ENCODE results near the gene ADH6.
"Not testable (repeated sequence)": the region's sequence is repeated elsewhere in the genome, so short reads cannot be mapped to it uniquely, and the experiment has no call there.

Gene ADH6

DNA sequence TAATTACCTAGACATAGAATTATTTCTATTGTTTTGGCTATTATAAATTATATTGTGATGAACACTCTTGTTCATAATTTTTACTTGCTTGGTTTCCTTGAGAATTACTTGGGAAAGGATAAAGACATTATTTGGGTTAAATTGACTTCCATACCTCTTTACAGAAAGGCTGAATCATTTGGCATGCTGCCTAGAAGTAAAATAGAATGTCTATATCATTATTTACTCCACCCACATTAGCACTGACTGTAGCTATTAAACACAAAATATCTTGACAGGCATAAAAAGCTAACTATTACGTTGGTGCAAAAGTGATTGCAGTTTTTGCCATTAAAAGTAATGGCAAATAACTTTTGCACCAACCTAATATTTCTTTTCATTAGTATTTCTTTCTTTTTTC, 29.7 kb upstream of the ADH6 start:
- H3K36me3 ChIP-seq (replicated peaks; ENCODE audit: insufficient read depth, low read length) = no peaks in the 10 kb centered on the region
- H3K27ac ChIP-seq (ENCODE audit: low read length) = no peak overlapping the region
- H3K79me2 ChIP-seq (ENCODE audit: low read length) = no peaks in the 10 kb centered on the region
- no peak for DNase-seq
- H3K9me2 ChIP-seq (replicated peaks; ENCODE audit: insufficient read depth, low read length) = no peaks in the 10 kb centered on the region
- no peaks in the 10 kb centered on the region for H3K9me3 ChIP-seq (replicated peaks; ENCODE audit: insufficient read depth, low read length)
- no peaks in the 10 kb centered on the region for H3K27me3 ChIP-seq (replicated peaks; ENCODE audit: insufficient read depth, low read length)
- H4K20me1 ChIP-seq (ENCODE audit: insufficient read depth, low read length) = no peaks in the 10 kb centered on the region
- H3K4me3 ChIP-seq (ENCODE audit: low read length) = no peak overlapping the region
- H3F3A ChIP-seq (ENCODE audit: insufficient read depth, low read length) = no peaks in the 10 kb centered on the region
- H2AFZ ChIP-seq (ENCODE audit: low read length) = no peak overlapping the region
- H3K4me1 ChIP-seq (ENCODE audit: low read length) = no peaks in the 10 kb centered on the region
- no peak for TF ChIP-seq EZH2phosphoT487 (IDR thresholded peaks at IDR 0.05; ENCODE audit: low read length)
- TF ChIP-seq, protein P1, sequence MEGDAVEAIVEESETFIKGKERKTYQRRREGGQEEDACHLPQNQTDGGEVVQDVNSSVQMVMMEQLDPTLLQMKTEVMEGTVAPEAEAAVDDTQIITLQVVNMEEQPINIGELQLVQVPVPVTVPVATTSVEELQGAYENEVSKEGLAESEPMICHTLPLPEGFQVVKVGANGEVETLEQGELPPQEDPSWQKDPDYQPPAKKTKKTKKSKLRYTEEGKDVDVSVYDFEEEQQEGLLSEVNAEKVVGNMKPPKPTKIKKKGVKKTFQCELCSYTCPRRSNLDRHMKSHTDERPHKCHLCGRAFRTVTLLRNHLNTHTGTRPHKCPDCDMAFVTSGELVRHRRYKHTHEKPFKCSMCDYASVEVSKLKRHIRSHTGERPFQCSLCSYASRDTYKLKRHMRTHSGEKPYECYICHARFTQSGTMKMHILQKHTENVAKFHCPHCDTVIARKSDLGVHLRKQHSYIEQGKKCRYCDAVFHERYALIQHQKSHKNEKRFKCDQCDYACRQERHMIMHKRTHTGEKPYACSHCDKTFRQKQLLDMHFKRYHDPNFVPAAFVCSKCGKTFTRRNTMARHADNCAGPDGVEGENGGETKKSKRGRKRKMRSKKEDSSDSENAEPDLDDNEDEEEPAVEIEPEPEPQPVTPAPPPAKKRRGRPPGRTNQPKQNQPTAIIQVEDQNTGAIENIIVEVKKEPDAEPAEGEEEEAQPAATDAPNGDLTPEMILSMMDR (IDR thresholded peaks at IDR 0.05; ENCODE audit: low read length) = no peak
- TF ChIP-seq EZH2 (optimal IDR thresholded peaks at IDR 0.05; ENCODE audit: low read depth, low read length) = no peak
- H3K9ac ChIP-seq (ENCODE audit: low read length) = no peak overlapping the region
- no peak overlapping the region for H3K4me2 ChIP-seq (ENCODE audit: low read depth, low read length)

DNA sequence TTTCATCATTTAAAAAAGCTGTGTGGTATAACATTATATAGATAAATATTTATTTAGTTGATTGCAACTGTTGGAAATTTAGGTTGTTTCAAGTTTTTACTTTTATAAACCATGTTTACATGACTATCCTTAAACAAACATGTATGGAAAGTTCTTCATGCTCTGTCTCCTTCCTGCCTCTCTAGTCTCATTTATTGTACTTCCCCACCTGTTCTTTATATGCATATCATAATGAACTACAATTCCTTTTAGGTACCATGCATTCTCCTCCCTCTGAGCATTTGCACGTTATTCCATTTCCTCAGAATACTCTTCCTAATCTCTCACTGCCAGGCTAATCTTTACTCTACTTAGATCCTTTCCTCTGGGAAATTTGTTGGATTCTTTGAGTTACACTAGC, 16.9 kb upstream of the ADH6 start:
- no peak overlapping the region for H3K4me2 ChIP-seq (ENCODE audit: low read depth, low read length)
- no peaks in the 10 kb centered on the region for H3F3A ChIP-seq (ENCODE audit: insufficient read depth, low read length)
- H4K20me1 ChIP-seq (ENCODE audit: insufficient read depth, low read length) = no peaks in the 10 kb centered on the region
- H3K27me3 ChIP-seq (replicated peaks; ENCODE audit: insufficient read depth, low read length) = no peaks in the 10 kb centered on the region
- TF ChIP-seq EZH2 (optimal IDR thresholded peaks at IDR 0.05; ENCODE audit: low read depth, low read length) = no peak
- H3K9me3 ChIP-seq (replicated peaks; ENCODE audit: insufficient read depth, low read length) = no peaks in the 10 kb centered on the region
- no peak for DNase-seq
- no peak overlapping the region for H3K27ac ChIP-seq (ENCODE audit: low read length)
- no peak overlapping the region for H3K4me3 ChIP-seq (ENCODE audit: low read length)
- no peaks in the 10 kb centered on the region for H3K9me2 ChIP-seq (replicated peaks; ENCODE audit: insufficient read depth, low read length)
- H2AFZ ChIP-seq (ENCODE audit: low read length) = no peak overlapping the region
- no peak overlapping the region for H3K9ac ChIP-seq (ENCODE audit: low read length)
- no peaks in the 10 kb centered on the region for H3K79me2 ChIP-seq (ENCODE audit: low read length)
- no peaks in the 10 kb centered on the region for H3K4me1 ChIP-seq (ENCODE audit: low read length)
- H3K36me3 ChIP-seq (replicated peaks; ENCODE audit: insufficient read depth, low read length) = no peaks in the 10 kb centered on the region

DNA sequence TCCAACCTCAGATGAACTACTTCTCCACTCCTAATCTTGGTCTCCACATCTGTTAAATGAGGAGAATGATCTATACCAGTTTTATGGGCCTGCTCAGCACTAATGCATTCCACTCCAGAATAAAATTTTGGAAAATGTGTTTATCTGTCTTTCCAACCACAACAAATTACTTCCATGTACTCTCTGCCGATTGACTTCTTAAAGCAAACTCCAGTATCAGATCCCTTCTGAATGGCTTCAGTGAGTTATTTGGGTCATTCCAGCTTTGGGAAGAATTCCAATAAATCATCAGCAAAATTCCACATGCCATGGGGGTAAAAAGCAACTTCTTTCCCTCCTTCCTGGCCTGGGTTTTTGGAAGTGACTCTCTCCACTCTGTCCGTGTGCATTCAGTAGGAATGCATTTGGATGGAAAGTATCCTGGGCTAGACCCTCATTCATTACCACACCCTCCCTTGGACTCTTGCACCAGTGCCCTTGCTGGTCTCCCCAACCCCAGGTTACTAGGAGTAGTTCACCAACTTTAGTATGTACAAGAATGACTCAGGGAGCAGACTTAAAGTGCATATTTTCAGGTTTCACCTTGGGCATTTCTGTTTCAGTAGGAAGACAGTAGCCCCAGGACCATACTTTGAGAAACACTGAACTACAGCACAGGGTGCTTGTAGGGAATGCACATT, 15.4 kb upstream of the ADH6 start:
- no peaks in the 10 kb centered on the region for H4K20me1 ChIP-seq (ENCODE audit: insufficient read depth, low read length)
- no peak overlapping the region for H3K9ac ChIP-seq (ENCODE audit: low read length)
- no peaks in the 10 kb centered on the region for H3K27me3 ChIP-seq (replicated peaks; ENCODE audit: insufficient read depth, low read length)
- no peaks in the 10 kb centered on the region for H3F3A ChIP-seq (ENCODE audit: insufficient read depth, low read length)
- H3K36me3 ChIP-seq (replicated peaks; ENCODE audit: insufficient read depth, low read length) = no peaks in the 10 kb centered on the region
- no peaks in the 10 kb centered on the region for H3K9me2 ChIP-seq (replicated peaks; ENCODE audit: insufficient read depth, low read length)
- H3K9me3 ChIP-seq (replicated peaks; ENCODE audit: insufficient read depth, low read length) = no peaks in the 10 kb centered on the region
- no peak overlapping the region for H2AFZ ChIP-seq (ENCODE audit: low read length)
- H3K79me2 ChIP-seq (ENCODE audit: low read length) = no peaks in the 10 kb centered on the region
- H3K4me1 ChIP-seq (ENCODE audit: low read length) = no peaks in the 10 kb centered on the region
- no peak for DNase-seq
- H3K4me3 ChIP-seq (ENCODE audit: low read length) = no peak overlapping the region
- no peak overlapping the region for H3K4me2 ChIP-seq (ENCODE audit: low read depth, low read length)
- TF ChIP-seq, protein P1 (IDR thresholded peaks at IDR 0.05; ENCODE audit: low read length) = no peak
- TF ChIP-seq EZH2phosphoT487 (IDR thresholded peaks at IDR 0.05; ENCODE audit: low read length) (no peak), EZH2 (optimal IDR thresholded peaks at IDR 0.05; ENCODE audit: low read depth, low read length) (no peak)
- no peak overlapping the region for H3K27ac ChIP-seq (ENCODE audit: low read length)

DNA sequence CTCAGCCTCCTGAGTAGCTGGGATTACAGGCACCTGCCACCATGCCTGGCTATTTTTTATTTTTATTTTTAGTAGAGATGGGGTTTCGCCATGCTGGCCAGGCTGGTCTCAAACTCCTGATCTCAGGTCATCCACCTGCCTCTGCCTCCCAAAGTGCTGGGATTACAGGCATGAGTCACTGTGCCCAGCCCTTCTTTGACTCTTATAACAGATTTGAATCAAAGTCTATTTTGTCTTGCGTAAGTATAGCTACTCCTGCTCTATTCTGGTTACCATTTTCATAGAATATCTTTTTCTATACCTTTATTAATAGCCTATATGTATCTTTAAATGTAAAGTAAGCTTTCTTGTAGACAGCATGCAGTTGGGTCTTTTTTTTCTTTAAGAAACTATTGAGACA, 14.4 kb upstream of the ADH6 start:
- H3K9me2 ChIP-seq (replicated peaks; ENCODE audit: insufficient read depth, low read length); H3K79me2 ChIP-seq (ENCODE audit: low read length); H3K4me3 ChIP-seq (ENCODE audit: low read length); H3F3A ChIP-seq (ENCODE audit: insufficient read depth, low read length); H3K4me2 ChIP-seq (ENCODE audit: low read depth, low read length); H3K4me1 ChIP-seq (ENCODE audit: low read length); H4K20me1 ChIP-seq (ENCODE audit: insufficient read depth, low read length); H3K9ac ChIP-seq (ENCODE audit: low read length); DNase-seq; H3K27ac ChIP-seq (ENCODE audit: low read length); H3K9me3 ChIP-seq (replicated peaks; ENCODE audit: insufficient read depth, low read length); H3K36me3 ChIP-seq (replicated peaks; ENCODE audit: insufficient read depth, low read length); H3K27me3 ChIP-seq (replicated peaks; ENCODE audit: insufficient read depth, low read length); H2AFZ ChIP-seq (ENCODE audit: low read length): not testable (repeated sequence)

DNA sequence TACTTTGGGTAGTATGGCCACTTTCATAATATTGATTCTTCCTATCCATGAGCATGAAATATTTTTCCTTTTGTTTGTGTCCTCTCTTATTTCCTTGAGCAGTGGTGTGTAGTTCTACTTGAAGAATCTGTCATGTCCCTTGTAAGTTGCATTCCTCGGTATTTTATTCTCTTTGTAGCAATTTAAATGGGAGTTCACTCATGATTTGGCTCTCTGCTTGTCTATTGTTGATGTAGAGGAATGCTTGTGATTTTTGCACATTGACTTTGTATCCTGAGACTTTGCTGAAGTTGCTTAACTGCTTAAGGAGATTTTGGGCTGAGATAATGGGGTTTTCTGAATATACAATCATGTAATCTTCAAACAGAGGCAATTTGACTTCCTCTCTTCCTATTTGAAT, 9.7 kb upstream of the ADH6 start:
- not testable (repeated sequence) for H3K4me1 ChIP-seq (ENCODE audit: low read length); H3K4me3 ChIP-seq (ENCODE audit: low read length); H3K9ac ChIP-seq (ENCODE audit: low read length); H3K4me2 ChIP-seq (ENCODE audit: low read depth, low read length); H3K79me2 ChIP-seq (ENCODE audit: low read length); H3K27ac ChIP-seq (ENCODE audit: low read length); H3K27me3 ChIP-seq (replicated peaks; ENCODE audit: insufficient read depth, low read length); H4K20me1 ChIP-seq (ENCODE audit: insufficient read depth, low read length); H2AFZ ChIP-seq (ENCODE audit: low read length); DNase-seq; H3K9me2 ChIP-seq (replicated peaks; ENCODE audit: insufficient read depth, low read length); H3K36me3 ChIP-seq (replicated peaks; ENCODE audit: insufficient read depth, low read length); H3F3A ChIP-seq (ENCODE audit: insufficient read depth, low read length); H3K9me3 ChIP-seq (replicated peaks; ENCODE audit: insufficient read depth, low read length)

DNA sequence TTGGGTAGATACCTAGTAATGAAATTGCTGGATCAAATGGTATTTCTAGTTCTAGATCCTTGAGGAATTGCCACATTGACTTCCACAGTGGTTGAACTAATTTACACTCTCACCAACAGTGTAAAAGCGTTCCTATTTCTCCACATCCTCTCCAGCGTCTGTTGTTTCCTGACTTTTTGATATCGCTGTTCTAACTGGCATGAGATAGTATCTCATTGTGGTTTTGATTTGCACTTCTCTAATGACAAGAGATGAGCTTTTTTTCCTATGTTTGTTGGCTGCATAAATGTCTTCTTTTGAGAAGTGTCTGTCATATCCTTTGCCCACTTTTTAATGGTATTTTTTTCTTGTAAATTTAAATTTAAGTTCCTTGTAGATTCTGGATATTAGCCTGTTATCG, 8.6 kb upstream of the ADH6 start:
- not testable (repeated sequence) for H3K9ac ChIP-seq (ENCODE audit: low read length); H2AFZ ChIP-seq (ENCODE audit: low read length); H4K20me1 ChIP-seq (ENCODE audit: insufficient read depth, low read length); H3K27me3 ChIP-seq (replicated peaks; ENCODE audit: insufficient read depth, low read length); DNase-seq; H3K4me1 ChIP-seq (ENCODE audit: low read length); H3F3A ChIP-seq (ENCODE audit: insufficient read depth, low read length); H3K4me2 ChIP-seq (ENCODE audit: low read depth, low read length); H3K36me3 ChIP-seq (replicated peaks; ENCODE audit: insufficient read depth, low read length); H3K9me3 ChIP-seq (replicated peaks; ENCODE audit: insufficient read depth, low read length); H3K79me2 ChIP-seq (ENCODE audit: low read length); H3K4me3 ChIP-seq (ENCODE audit: low read length); H3K27ac ChIP-seq (ENCODE audit: low read length); H3K9me2 ChIP-seq (replicated peaks; ENCODE audit: insufficient read depth, low read length)
